Measurements from ENCODE around the gene MAN1A2.

Gene MAN1A2

DNA sequence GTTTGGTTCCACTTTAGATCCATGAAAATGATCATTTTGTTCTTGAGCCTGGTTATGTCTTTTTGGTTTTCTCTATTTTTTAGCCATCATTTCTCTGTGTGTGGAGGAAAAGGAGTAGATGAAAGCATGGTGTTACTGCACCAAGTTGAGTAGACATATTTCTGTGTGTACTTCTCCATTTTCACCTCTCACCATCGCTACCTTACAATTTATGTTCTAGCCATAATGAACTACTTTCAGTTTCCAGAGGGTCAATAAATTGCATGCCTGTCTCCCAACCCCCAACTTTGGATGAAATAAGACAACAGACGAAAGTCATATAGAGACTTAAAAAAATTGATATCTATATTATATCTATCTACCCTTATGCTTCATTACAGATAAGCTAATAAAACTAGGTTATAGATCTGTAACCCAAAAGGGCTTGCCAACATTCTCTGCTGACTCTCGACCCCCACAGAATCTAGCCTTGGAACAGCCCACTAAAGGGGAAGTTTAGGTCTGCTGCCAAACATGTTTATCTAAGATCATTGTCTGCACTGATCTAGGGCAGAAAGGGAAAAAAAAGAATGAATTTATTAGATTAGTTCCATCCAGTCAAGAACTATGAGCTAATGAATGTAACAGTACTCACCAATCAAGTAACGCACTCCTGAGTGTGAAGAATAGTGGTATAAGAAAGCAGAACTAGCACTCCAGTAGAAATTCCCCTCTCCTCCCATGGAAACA is 7.5 kb upstream of the MAN1A2 start:
- no peak for DNase-seq (ENCODE audit: low read depth in 3 of 3)

DNA sequence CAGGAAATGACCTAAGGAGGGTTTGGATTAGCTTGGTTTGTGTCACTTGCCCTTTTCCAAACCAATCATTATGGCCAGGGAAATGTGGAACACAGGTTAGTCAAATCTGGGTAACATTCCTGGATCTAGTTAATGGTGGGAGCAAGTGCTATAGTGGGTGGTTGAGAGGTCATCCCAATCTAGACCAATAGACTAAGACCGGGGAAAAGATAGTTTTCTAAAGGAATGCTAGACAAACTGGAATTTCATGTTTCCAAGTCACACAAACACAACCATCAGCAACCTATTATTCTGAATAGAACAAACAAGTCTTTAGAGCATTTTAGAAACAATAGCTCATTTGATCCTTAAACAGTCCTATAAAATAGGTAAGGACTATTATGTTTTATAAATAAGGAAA is 4.3 kb upstream of the MAN1A2 start:
- DNase-seq (ENCODE audit: low read depth in 3 of 3): no peak

DNA sequence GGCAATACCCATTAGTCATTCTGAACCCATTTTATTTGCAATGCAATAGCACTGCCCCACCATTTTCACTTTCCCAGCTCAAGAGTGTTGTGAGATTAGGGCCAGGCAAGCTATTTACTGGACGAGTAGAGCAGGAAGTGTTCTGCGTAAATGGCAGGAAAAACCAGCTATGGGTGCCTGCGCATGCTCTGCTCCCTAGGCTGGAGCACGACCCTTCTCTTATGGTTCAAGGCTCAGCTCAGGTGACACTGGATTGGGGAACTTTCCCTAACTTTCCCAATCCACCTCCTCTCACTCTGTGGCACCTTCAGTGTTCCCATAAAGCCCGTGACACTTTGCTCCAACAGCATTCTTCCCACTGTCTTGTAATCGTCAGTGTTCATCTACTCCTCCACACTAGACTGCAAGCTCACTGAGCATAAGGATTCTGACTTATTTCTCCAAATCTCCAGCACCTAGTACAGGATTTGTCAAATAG is 3.6 kb upstream of the MAN1A2 start:
- no peak for DNase-seq (ENCODE audit: low read depth in 3 of 3)

DNA sequence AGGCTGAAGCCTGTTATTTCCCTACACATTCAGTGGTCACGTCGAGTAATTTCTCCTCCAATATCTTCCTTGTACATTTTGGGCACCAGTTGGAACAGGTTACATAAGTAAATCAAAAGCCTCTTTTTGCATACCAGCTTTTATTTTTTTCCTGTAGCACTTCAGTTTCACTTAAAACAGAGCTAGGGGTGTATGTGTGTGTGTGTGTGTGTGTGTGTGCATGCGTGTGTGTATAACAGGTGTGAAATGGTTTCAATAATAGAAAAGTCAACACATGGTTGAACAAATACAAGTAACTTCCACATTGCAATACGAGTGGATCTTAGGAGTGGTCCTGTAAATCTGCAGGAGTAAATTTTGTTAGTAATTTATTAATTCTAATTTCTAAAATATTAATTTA is 3.0 kb upstream of the MAN1A2 start:
- DNase-seq (ENCODE audit: low read depth in 3 of 3): no peak

DNA sequence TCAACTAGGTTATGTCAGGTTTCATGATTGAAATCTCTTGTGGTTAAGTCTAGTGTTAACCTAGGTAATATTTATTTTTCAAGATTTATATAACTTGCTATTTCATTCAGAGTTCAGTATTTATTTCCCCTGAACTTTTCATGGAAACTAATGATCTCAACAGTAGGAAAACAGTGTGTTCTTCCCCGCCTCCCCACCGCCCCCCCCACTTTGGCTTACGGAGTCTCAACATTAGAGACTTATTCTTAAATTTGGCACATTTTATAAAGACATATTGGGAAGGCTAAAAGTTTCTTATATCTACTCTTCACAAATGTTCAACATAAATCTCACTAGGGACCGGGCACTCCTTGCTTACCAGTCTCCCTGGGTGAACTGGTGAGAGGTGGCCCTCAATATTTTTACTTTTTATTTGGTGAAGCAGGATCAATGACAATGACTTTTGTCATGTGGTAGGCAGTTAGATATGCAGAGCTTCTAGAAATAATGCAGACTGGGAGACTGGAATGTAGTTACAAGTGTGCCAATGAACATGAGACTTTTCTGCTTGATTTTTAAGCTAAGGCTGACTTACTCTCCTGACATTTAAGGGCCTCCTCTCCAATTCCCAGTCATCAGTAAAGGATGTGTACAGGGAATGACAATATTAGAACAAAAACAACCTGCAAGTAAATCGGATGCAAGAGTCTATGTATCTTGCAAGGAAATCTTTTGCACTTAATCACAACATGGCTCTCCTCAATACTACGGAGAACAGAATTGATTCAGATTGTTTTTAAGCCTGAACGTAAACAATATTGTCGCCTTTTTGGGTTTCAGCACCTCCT is 1.7 kb upstream of the MAN1A2 start:
- no peak for DNase-seq (ENCODE audit: low read depth in 3 of 3)

DNA sequence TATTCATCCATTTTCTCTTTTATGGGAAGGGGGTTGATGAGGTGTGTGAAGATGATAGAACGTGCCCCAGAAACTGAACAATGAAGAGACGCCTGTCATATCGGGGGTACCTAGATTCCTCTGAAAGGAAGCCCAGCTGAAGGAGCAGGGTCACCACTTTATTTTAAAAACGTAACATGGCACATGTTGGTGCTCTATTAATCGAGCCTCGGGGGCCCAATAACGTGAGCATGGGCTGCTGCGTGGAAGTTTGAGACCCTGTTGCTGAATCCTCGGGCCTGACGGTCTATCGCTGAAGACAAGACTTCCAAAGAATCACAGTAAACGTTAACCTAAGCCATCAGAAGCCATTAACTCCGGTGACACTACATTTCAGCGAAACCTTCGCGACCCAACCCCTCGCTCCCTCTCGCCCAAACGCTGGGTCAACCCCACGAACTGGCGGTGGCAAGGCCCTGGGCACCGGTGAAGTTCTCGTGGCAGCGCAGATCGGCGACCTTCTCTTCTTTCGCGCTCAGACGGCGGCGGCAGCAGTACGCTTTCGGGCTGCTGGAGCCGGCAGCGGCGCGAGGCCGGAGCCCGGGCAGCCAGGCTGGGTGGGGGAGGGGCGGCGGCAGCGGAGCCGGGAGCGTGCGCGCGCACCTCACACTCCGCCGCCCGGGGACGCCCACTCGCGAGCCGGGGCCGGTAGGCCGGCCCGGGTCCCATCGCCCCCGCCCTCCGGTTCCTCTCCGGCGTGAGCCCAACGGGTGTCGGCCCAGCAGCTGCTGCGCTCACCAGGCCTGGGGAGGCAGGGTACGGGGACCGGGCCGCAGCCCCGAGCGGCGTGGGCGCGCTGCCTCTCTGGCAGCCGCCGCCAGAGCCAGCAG is 838 bp upstream of the MAN1A2 start:
- peak; percentile 66 to 81 (median 67) for DNase-seq (ENCODE audit: low read depth in 3 of 3)

DNA sequence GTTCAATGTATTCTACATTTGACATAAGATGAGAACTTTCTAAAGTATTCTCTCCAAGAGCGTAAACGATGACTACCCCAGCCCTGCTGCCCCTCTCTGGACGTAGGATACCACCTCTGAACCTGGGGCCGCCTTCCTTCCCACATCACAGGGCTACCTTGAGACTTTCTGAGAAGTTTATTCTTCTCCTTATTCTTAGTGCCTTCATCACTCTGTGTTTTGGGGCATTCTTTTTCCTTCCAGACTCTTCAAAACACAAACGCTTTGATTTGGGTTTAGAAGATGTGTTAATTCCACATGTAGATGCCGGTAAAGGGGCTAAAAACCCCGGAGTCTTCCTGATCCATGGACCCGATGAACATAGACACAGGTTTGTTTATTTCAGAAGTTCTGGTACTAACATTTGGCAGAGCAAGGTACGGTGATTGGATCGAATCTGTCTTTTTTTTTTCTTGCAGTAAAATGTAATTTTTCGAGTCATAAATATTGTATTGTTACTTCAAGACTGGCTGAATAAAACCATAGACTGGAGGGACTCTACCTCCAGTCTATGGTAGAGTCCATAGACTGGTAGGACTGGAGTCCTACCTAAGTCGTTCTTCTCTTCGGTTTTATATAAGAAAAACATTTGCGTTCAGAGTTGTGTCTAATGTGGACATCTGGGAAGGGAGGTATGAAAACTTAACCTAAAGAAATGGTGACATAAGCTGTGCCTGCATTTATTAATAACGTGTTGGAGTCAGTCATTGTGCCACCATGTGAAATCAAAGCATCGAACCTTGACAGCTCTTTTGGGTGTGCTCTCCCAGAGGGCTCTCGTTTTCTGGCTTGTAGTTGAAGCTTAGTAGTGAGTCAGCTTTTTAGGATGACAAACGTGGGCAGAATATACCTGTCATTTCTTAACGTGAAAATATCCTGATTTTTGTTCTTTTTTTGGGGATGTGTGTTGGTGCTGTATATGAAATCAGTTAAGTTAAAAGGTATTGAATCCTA is 1.2 kb downstream of the MAN1A2 start:
- no peak for DNase-seq (ENCODE audit: low read depth in 3 of 3)

DNA sequence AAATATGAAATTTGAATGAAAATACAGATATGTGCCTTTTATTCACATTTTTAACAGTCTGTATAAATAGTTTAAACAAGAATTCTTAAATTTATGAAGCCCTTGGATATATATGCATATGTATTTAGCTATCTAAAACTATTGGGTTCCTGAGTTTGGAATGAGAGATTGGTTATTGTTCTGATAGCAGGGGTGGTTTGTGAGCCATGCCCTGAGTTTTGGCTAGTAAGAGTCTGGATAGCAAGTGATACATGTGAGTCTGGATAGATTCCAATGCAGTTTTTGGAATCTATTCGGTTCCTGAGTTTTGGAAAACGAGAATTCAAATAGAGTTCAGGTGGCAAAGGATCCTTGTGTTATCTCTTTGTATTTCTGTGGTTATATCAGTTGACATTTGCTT is 2.8 kb downstream of the MAN1A2 start:
- no peak for DNase-seq (ENCODE audit: low read depth in 3 of 3)

DNA sequence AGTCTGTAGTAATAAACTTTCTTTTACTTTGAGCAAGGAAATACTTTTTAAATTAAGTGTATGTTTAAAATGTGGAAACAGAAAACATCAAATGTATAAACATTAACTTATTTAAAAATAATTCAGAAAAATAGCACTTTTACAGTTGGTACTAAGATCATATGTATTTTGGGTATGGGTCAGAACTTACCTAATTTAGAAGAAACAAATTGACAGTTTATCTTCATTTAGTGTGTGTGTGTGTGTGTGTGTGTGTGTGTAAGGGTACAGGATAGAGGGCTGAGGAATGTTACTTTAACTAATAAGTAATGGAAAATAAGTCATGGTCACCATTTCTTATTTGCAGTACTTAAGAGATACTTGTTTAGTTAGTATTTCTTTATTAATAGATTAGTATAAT is 3.3 kb downstream of the MAN1A2 start:
- DNase-seq (ENCODE audit: low read depth in 3 of 3): no peak

DNA sequence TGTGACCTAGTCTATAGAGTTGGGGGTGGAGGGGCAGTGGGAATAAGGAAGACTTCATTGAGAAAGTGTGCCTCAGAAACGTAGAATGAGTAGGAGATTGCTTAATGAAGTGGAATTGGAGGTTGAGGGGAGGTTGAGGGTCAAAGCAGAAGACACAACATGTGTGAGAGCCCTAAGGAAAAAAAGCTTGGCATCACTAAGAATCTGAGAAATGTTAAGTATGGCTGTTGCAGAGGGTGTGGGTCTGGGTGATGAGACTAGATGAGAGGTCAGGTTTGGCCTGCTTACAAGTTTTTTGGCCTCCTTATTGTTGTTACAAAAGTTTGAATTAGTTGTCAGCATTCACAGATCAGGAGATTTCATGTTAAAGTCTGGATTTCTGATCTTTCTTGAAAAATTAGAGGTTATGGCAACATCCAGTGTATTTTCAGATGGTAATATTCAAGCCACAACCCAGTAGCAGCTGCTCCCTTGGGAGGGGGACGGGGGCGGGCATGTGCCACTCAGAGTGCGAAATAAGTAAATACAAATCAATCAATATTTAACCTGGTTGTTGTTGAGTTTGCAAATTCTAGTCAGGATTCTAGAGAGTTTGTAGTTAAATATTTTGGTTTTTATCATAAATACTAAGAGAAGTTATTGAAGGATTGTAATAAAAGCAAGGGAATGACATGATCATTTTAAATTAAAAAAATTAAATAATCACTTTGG is 4.3 kb downstream of the MAN1A2 start:
- DNase-seq (ENCODE audit: low read depth in 3 of 3): no peak

DNA sequence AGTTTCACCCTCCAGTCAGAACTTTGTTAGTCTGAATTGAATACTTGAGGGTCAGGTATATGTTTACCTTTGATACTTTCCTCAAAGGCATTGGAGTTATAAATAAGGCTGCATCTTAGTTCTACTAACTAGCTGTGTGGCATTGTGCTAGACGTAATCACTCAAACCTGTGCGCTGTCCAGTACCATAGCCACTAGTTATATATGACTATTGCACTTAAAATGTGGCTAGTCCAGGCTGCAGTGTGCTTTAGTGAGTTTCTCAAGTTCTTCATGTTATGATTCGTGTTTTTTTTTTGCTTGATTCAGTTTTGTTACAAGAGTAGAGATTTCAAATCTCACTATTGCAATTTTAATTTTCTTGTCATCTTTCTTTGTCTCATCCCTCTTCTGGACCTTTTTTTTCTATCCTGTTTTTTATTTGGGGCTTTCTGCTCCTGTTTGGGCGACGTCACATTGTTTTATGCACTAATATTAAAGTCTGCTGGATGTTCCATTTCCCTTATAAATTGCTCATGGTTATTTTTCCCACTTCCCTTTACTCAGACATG is 5.7 kb downstream of the MAN1A2 start:
- DNase-seq (ENCODE audit: low read depth in 3 of 3): no peak

DNA sequence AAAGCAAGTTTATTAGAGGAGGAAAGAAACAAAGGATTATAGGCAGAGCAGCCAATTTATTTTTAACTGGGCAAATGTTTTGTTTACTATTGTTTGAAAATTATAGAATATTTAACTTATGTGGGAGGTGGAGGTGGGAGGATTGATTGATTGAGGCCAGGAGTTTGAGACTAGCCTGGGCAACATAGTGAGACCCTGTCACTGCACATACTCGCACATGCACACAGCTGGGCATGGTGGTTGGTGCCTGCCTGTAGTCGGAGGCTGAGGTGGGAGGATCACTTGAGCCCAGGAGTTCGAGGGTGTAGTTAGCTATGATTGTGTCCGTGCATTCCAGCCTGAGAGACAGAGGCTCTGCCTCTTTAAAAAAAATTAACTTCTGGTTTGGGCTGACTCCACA is 6.7 kb downstream of the MAN1A2 start:
- no peak for DNase-seq (ENCODE audit: low read depth in 3 of 3)

DNA sequence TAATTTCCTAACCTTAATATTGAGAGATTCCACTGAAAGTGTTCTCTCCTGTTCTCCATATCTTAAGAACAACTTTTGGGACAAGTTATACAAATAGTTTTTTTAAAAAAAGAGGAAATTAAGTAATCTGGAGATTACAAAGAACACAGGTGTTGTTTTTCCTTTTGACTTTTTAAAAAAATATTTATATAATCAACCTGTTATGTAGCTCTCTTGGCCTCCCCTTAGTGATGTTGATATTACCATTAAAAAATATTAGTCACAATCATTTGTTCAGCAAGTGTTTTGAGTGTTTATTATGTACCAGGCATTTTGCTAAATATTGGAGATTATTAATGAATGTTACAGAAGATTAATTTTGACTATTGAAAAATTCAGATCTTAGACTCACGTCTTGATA is 8.1 kb downstream of the MAN1A2 start:
- no peak for DNase-seq (ENCODE audit: low read depth in 3 of 3)

DNA sequence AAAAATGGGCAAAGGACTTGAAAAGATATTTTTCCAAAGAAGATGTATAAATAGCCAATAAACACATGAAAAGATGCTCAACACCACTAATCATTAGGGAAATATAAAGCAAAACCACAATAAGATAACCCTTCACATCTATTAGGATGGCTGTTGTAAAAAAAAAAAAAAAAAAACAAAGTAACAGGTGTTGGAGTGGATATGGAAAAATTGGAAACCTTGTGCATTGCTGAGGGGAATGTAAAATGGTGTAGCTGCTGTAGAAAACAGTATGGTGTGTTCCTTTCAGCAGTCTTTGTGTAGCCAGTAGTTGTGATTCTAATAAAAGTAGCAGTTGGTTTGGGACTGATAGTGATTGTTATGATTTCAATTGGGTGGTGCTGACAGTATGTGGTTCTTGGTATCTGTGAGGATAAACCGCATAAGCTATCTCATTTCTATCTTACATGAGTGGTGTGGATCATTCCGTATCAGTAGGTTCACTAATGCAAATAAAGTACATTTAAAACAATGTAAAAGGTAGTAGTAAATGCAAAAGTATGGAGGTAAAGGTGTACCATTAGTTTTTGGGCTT is 19.9 kb downstream of the MAN1A2 start:
- DNase-seq (ENCODE audit: low read depth in 3 of 3): no peak

DNA sequence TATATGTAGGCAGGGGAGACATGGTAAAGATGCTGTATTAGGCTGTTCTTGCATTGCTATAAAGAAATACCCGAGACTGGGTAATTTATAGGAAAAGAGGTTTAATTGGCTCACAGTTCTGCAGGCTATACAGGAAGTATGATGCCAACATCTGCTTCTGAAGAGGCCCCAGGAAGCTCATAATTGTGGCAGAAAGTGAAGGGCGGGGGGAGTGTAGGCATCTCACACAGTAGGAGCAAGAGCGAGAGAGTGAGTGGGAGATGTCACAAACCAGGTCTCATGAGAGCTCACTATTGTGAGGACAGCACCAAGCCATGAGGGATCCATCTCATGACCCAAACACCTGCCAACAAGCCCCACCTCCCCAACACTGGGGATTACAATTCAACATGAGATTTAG is 21.1 kb downstream of the MAN1A2 start:
- DNase-seq (ENCODE audit: low read depth in 3 of 3): no peak

DNA sequence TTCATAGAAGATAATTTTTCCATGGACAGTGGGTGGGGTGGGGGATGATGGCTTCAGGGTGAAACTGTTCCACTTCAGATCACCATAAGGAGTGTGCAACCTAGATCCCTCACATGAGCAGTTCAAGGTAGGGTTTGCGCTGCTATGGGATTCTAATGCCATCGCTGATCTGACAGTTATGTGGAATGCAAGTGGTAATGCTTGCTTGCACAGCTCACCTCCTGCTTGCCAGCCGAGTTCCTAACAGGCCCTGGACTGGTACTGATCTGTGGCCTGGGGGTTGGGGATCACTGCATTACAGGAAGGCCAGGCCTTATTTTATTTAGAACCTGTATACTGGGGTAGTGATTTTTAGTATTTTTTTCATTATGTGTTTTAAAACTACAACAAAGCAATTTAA is 22.0 kb downstream of the MAN1A2 start:
- DNase-seq (ENCODE audit: low read depth in 3 of 3): no peak

DNA sequence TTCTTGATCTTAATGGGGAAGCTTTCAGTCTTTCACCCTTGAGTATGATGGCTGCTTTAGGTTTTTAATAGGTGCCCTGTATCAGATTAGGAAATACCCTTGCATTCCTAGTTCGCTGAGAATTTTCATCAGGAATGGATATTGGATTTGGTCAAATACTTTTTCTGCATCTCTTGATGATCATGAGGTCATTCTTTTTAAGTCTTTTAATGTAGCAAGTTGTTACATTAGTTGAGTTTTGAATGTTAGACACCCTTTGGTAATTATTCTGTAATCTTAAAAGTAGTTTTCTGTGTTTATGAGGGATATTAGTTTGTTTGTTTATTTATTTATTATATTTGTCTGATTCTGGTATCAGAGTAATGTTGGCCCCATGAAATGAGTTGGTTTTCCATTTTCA is 22.5 kb downstream of the MAN1A2 start:
- DNase-seq (ENCODE audit: low read depth in 3 of 3): no peak

DNA sequence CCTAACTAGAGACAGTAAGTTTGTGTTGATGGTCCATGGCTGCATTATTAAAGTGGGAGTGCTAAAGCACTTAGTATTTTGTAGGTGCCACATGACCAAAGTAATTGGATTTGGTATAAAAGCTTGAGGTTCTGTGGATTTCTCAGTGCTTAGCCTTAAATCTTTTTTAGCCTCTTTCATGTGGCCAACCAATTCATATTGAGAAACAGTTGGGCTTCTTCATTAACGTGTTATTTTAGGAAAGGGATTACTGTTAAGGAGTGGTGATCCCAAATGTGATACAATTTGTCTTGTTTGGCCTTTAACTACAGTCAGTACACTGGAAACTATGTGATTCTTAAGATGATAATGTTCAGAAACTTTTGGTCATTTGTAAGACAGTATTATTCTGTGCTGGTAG is 25.5 kb downstream of the MAN1A2 start:
- no peak for DNase-seq (ENCODE audit: low read depth in 3 of 3)

DNA sequence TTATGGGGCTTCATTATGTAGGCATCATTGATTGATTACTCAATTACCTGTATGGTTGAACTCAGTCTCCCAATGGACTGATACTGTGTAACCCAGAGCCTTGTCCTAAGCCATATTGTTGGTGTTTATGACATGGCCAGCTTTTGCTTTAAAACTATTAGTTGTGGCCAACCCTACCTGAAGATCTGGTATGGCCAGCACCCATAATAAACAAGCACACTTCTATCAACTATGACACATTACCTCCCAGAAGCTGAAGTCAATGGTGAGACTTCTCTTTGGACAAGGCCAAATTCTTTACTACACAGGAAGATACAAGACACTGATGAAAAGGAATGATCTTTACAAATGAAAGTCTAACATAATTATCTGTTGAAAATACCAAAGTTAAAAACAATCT is 28.8 kb downstream of the MAN1A2 start:
- no peak for DNase-seq (ENCODE audit: low read depth in 3 of 3)

DNA sequence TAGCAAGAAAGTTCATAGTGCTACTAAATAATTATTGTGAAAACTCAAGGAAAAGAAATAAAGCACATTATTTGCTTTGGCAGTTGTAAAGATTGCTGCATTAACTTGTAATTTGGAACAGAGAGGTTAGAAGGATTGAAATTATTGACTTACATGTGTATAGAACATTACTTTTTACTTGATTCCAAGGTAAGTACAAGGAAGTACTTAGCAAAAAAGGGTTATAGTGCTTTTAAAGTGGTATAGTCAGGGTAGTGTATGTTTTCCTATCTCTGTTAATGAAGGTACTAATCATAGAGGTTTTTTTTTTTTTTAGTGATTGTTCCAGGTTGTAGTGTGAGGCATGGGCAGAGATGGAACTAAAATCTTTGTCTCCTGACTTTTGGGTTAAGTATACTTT is 29.4 kb downstream of the MAN1A2 start:
- DNase-seq (ENCODE audit: low read depth in 3 of 3): no peak

All from stimulated activated CD4-positive, alpha-beta T cell treated with anti-CD3 and anti-CD28 coated beads, TNF-alpha, amount 100 ng/mL, for 4 hours (primary cell).